GOT3 (cell line): ENCODE results near the gene SLC2A14.
"Not testable (repeated sequence)": the region's sequence is repeated elsewhere in the genome, so short reads cannot be mapped to it uniquely, and the experiment has no call there.

Source experiments
- DNase-seq: peaks from one replicate; lab custom pipeline; 2025; ENCODE audit warnings: mixed read lengths; lab: John Stamatoyannopoulos, UW

The SLC2A14 gene

DNA sequence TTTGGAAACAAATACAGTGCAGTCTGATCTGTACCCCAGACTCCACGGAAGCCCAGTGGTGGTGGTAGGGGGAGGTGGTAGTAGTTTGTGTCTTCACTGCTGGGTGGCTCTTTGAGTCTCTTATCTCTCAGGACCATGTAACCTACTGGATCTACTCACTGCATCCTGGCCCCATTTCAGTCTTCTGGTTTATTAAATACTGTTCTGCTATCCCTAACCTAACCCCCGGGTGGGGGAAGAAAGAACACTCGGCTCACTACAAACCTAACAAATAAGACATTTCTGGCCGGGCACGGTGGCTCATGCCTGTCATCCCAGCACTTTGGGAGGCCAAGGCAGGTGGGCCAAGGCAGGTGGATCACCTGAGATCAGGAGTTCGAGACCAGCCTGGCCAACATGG lies 39.5 kb downstream of the SLC2A14 start:
- DNase-seq: not testable (repeated sequence)

DNA sequence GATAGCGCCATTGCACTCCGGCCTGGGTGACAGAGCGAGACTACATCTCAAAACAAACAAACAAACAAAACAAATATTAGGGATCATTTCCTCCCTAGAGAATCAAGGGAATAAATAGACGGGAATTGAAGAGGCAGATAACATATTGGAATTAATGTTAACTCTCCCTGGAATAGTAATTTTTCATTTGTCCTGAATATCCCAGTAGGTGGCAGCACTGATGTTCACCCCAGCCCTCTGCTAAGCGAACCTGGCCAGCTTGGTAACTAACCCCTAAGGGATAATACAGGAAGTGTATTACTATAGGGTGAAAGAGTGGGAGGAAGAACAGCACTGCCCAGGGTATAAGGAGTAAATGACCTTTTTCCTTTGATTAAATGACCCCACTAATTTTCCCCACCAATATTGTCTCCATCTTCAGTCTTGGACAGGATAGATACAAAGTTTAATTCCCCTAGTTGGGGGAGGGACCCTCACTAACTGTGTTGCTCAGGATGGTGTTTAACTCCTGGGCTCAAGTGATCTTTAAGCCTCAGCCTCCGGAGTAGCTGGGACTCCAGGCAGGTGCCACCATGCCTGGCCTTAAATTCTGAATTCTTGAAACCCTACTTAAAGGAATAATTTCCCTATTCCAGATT lies 40.5 kb downstream of the SLC2A14 start:
- no peak for DNase-seq

- not testable (repeated sequence) for DNase-seq
Observed at GRCh38 chr12:7829737-7830136, 43.0 kb downstream of the SLC2A14 start.

DNA sequence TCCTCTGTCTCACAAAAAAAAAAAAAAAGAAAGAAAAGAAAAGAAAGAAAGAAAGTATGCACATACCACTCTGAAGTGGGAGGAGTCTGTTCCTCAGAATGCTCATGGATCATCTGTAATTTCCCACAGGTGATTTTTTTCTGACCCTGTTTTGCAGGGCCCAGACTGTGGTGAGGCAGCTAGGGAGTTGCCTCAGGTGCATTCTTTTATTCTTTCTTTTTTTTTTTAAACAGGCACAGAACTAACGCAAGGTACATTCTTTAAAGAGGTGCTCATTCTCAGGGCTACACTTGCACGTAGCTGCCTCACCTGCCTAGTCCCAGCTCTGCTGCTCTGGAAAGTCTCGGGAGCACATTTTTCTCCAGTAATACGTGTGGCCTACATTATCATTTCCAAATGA lies 47.0 kb downstream of the SLC2A14 start:
- not testable (repeated sequence) for DNase-seq

DNA sequence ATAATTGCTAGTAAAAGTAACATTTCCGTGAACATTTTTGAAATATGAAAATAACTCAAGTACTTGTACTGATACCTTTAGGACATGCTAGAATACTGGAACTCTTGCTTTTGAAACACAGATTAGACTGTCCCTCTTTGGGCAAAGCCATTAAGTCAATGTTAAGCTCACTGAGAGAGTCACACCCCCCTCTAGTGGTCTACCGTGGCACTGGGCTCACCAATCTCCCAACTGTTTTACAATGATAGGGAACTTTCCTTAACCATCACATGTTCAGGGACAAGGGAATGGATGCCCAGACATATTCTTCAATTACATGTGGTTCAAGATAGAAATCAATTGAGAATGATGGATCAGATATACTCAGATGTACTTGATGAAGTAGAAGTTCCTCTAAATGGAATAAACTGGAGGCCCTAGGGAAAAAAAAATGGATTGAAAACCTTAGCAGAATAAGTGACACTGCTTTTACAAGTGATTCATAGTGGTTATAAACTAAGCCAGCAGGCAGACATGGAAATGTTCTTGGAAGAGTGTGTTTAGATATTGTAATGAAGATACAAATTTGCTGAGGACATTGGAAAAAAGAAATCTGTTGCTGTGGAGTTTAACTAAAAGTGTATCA lies 65.7 kb downstream of the SLC2A14 start:
- DNase-seq: peak; percentile 18

DNA sequence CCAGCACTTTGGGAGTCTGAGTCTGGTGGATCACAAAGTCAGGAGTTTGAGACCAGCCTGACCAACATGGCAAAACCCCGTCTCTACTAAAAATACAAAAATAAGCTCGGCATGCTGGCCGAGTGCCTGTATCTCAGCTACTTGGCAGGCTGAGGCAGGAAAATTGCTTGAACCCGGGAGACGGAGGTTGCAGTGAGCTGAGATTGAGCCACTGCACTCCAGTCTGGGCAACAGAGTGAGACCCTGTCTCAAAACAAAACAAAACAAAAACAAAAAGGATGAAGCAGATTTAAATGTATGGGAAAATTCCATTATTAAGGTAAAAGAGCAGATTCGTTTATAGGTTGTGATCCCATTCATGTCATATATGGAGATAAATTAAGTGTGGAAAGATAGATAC lies 66.4 kb downstream of the SLC2A14 start:
- DNase-seq: not testable (repeated sequence)

GRCh38 chr12:7801460-7801859 lies 71.3 kb downstream of the SLC2A14 start:
- no peak for DNase-seq

DNA sequence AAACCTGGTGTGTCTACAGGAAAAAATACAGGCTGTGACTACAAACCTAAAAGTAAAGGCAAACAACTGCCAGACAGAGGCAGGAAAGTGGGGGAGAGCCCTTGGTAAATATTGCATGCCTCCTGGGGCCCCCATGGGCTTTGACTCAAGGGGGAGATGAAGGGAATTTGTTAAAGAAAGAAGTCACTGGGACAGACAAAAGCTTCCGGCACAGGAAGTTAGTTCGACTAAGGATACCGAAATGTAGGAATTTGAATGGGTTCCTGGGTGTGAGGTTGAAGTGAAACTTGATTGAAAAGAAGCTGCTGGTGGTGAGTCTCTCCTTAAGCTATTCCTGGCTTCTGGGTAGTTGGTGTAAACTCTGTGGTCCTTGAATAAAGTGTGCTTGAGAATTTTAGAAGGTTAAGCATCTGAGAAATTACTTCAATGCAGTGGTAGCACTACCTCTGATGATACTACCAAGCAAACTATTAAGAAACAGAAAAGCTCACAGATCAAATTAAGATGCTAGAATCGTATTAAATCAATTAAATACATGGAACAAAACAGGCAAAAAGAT lies 73.9 kb downstream of the SLC2A14 start:
- DNase-seq: not testable (repeated sequence)

DNA sequence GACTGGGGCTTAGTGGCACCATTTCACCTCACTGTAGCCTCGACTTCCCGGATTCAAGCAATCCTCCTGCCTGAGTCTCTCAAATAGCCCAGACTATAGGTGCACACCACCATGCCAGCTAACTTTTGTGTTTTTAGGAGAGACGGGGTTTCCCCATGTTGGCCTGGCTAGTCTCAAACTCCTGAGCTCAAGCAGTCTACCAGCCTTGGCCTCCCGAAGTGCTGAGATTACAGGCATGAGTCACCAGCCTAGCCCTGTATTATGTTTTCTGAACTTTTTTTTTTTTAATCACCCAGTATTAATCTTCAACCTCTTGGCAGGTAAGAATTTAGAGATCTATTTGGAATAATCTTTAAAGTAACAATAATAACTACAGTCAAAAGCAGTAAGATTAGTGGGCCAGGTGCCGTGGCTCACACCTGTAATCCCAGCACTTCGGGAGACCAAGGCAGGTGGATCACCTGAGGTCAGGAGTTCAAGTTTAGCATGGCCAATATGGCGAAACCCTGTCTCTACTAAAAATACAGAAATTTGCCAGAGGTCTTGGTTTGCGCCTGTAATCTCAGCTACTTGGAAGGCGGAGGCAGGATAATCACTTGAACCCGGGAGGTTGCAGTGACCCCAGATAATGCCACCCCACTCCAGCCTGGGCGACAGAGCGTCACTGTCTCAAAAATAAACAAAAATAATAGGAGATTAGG lies 74.9 kb downstream of the SLC2A14 start:
- no peak for DNase-seq

DNA sequence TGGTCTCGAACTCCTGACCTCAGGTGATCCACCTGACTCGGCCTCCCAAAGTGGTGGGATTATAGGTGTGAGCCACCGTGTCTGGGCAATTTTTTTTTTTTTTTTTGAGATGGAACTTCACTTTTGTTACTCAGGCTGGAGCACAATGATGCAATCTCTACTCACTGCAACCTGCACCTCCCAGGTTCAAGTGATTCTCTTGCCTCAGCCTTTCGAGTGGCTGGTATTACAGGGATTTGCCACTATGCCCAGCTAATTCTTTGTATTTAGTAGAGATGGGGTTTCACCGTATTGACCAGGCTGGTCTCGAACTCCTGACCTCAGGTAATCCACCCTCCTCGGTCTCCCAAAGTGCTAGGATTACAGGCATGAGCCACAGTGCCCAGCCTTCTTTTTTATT lies 75.4 kb downstream of the SLC2A14 start:
- DNase-seq: not testable (repeated sequence)

DNA sequence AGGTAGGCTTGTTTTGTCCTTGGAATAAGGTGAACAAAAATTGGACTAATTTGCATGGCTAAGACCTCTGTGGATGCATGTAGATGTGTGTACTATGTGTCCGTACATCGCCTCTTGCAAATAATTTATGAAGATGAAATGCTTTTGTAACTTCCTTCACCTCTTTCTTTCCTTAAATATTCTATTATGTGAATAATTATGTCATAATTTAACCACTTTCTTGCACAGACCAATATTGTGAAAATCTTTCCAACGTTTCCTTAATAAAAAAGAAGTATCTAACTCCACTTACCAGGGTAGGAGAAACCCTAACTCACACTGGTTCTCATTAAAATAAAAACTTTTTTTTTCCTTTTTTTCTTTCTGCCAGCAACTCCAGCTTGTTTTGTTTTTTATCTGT lies 79.5 kb downstream of the SLC2A14 start:
- no peak for DNase-seq

DNA sequence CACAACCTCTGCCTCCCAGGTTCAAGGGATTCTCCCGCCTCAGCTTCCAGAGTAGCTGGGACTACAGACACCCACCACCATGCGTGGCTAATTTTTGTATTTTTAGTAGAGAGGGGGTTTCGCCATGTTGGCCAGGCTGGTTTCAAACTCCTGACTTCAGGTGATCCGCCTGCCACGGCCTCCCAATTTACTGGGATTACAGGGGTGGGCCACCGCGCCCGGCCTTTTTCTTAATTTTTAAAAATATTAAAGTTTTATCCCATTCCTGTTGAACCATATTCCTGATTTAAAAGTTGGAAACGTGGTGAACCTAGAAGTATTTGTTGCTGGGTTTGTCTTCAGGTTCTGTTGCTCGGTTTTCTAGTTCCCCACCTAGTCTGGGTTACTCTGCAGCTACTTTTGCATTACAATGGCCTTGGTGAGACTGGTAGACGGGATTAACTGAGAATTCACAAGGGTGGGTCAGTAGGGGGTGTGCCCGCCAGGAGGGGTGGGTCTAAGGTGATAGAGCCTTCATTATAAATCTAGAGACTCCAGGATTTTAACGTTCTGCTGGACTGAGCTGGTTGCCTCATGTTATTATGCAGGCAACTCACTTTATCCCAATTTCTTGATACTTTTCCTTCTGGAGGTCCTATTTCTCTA lies 83.7 kb downstream of the SLC2A14 start, which contains the start of gene NANOG:
Gene NANOG (plus strand): TSS at position 519 of the 645 bp plus-strand sequence. CDS start 213 bp downstream, outside the sequence.
- DNase-seq: not testable (repeated sequence)

DNA sequence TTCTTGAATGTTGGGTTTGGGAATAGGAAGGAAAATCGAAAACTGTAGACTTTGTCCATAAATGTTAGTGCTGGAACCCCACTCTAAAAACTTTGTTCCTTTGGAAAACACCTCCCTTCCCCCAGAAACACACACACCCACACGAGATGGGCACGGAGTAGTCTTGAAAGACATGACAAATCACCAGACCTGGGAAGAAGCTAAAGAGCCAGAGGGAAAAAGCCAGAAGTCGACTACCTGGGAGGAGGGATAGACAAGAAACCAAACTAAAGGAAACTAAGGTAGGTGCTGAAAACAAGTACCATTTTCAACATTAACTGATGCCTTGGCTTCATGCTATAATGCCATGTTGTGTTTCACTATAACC lies 84.4 kb downstream of the SLC2A14 start:
- DNase-seq: no peak

GRCh38 chr12:7787574-7788293 lies 85.0 kb downstream of the SLC2A14 start:
- no peak for DNase-seq

GRCh38 chr12:7784701-7785100 lies 88.0 kb downstream of the SLC2A14 start:
- DNase-seq: no peak

DNA sequence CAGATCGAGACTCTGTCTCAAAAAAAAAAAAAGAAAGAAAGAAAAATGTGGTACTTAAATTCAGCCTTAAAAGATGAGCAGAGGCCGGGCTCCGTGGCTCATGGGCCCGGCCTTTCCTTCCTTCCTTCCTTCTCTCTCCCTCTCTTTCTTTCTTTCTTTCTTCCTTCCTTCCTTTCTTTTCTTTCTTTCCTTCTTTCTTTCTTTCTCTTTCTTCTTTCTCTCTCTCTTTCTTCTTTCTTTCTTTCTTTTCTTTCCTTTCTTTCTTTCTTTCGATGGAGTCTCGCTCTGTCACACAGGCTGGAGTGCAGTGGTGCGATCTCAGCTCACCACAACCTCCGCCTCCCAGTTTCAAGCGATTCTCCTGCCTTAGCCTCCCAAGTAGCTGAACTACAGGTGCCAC lies 89.3 kb downstream of the SLC2A14 start:
- not testable (repeated sequence) for DNase-seq

DNA sequence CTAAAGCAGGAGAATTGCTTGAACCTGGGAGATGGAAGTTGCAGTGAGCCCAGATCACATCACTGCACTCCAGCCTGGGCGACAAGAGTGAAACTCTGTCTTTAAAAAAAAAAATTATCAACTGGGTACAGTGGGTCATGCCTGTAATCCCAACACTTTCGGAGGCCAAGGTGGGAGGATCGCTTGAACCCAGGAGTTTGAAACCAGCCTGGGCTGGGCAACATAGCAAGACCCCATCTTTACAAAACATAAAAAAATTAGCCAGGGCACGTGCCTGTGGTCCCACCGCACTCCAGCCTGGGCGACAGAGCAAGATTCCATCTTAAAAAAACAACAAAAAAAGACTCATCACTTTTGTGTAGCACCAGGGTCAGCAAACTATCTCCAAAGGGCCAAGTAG lies 90.7 kb downstream of the SLC2A14 start:
- DNase-seq: no peak

GRCh38 chr12:7781274-7781673 lies 91.4 kb downstream of the SLC2A14 start:
- no peak for DNase-seq

GRCh38 chr12:7769999-7770398 lies 102.7 kb downstream of the SLC2A14 start:
- no peak for DNase-seq
